HG02884 (cell line): ENCODE measurements around the gene P2RX7.
A peak's percentile ranks its signal among the peaks of the same experiment; 100 is the strongest.
"Not testable (repeated sequence)": the region's sequence is repeated elsewhere in the genome, so short reads cannot be mapped to it uniquely, and the experiment has no call there.

ENCODE experiments used
- ATAC-seq: cut with Tn5 transposase; IDR thresholded peaks from one replicate; pipeline ENCODE4 v1.9.1; 2021; ENCODE audit warnings: mild to moderate bottlenecking, moderate library complexity; ENCODE audit not compliant: unreplicated experiment

The P2RX7 gene

DNA sequence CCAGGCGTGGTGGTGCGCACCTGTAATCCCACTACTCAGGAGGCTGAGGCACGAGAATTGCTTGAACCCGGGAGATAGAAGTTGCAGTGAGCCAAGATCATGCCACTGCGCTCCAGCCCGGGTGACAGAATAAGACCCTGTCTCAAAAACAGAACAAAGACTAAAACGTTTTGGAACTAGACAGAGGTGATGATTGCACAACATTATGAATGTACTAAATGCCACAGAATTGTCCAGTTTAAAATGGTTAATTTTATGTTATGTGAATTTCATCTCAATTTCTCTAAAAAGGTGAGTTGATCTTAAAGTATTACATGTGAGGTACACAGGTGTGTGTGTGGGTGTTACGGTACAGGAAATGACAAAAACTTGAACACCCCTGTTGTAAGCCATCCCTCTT lies 93.7 kb downstream of the P2RX7 start:
- ATAC-seq: no peak

GRCh38 chr12:121226871-121227270 lies 94.2 kb downstream of the P2RX7 start:
- not testable (repeated sequence) for ATAC-seq

DNA sequence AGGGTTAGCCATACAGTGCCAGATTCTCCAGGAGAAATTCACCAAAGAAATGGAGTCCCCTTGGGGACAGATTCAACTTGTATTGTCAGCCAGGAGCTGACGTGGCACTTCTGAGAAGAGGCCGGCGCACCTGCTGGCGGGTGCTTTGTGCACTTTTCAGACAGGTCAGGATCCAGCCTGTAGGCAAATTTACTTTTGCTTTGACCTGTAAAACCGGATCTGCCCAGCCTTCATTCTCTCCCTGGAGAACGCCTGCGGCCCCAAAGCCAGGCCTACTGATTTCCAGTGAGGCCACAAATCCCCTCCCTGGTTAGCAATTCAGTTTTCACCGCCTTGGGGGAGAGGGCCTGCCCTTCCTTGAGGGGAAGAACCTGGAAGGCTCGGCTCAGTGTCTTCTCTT lies 94.6 kb downstream of the P2RX7 start:
- ATAC-seq: peak; percentile 70

- no peak for ATAC-seq
These were observed 96.4 kb downstream of the P2RX7 start for GRCh38 chr12:121228919-121229665.

DNA sequence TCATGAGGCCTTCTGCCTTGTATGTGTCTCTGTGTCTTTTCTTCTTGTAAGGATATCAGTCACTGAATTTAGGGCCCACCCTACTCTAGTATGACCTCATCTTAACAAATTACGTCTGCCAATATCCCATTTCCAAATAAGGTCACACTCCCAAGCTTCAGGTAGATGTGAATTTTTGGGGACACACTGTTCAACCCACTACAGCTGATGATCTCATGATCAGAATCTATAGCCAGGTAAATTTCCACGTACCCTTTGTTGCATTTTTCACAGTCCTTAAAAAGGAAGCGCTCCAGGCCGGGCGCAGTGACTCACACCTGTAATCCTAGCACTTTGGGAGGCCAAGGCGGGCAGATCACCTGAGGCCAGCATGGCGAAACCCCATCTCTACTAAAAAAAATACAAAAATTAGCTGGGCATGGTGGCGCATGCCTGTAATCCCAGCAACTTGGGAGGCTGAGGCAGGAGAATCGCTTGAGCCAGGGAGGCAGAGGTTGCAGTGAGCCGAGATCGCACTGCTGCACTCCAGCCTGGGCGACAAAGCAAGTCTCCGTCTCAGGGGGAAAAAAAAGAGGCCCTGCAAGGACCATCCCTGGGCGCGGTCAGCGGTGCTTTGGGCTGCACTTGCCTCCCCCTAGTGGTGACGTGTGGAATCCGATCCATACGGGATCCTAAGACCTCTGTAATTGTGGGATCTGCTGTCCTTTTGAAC lies 97.3 kb downstream of the P2RX7 start:
- ATAC-seq: not testable (repeated sequence)

DNA sequence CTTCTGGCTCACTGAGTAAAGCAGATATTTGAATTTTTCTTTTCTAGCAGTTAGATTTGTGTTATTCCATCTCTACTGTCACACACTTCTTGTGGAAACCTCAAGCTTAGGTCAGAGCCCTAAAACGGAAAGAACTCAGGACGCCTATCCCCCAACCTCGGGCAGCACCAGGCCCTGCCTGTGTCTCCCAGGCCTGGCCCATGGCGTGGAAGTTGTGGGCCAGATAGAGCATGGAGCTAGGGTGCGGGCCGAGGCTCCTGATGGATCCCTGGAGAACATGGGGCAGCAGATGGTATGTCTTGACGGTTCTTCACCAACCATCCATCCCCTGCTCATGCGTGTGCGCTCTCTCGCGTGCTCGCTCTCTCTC lies 97.8 kb downstream of the P2RX7 start:
- no peak for ATAC-seq

DNA sequence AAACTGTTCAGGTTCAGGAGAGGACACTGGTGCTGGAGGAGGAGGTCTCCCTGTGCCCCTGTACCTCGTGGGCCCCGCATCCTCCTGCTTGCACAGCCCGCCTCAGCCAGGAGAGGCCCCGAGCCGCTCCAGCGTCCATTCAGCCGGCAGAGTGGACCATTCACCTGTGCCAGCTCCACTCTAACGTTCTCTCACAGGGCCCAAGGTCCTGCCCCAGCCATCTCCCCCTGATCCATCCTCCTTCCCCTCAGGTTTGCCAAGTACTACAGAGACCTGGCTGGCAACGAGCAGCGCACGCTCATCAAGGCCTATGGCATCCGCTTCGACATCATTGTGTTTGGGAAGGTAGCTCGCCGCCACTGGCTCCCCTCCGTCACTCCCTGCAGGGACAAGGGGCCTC lies 99.5 kb downstream of the P2RX7 start:
- ATAC-seq: no peak

GRCh38 chr12:121232977-121233627 lies 100.4 kb downstream of the P2RX7 start:
- no peak for ATAC-seq

- no peak for ATAC-seq
These were observed 100.9 kb downstream of the P2RX7 start for GRCh38 chr12:121233628-121234020.

DNA sequence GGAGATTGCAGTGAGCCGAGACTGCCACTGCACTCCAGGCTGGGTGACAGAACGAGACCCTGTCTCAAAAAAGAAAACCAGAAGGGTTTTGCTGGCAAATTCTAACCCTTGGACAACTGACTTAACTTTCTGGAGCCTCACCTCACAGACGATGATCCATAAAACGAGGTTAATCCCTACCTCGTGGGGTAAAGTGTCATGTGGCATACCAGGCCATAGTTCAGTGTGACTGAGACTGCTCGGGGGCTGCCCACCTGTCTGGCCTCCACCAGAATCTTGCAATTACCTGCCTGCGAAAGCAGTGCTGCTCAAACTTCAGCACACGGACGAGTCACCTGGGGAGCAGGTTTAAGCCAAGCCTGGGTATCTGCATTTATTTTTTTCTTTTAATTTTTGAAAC lies 104.1 kb downstream of the P2RX7 start:
- ATAC-seq: no peak

- no peak for ATAC-seq
These were observed 104.7 kb downstream of the P2RX7 start for GRCh38 chr12:121237415-121237814.
